ENCODE measurements around the gene ELP6.
"Not testable (repeated sequence)": the region's sequence is repeated elsewhere in the genome, so short reads cannot be mapped to it uniquely, and the experiment has no call there.

Gene ELP6

GRCh38 chr3:47464588-47464987, 48.9 kb downstream of the ELP6 start:
- Histone ChIP-seq H3K9me3 (ENCODE audit: control insufficient read depth in 2 of 2, low read length in 2 of 2) (no peaks in the 10 kb centered on the region), H3K27ac (ENCODE audit: low read length) (no peak overlapping the region), H3K36me3 (ENCODE audit: control insufficient read depth in 2 of 2, insufficient read depth in 2 of 2, low read length in 2 of 2) (no peaks in the 10 kb centered on the region), H3K27me3 (ENCODE audit: control insufficient read depth in 1 of 2, insufficient read depth in 2 of 2, low read length in 2 of 2) (no peaks in the 10 kb centered on the region), H3K4me3 (ENCODE audit: low read length in 2 of 2) (no peak overlapping the region), H3K9ac (ENCODE audit: low read length in 2 of 2) (no peak overlapping the region), H3K4me1 (ENCODE audit: control insufficient read depth, insufficient read depth, low read length) (no peaks in the 10 kb centered on the region)

GRCh38 chr3:47459534-47460085, 53.9 kb downstream of the ELP6 start:
- H3K9me3 ChIP-seq (ENCODE audit: control insufficient read depth in 2 of 2, low read length in 2 of 2); H3K4me1 ChIP-seq (ENCODE audit: control insufficient read depth, insufficient read depth, low read length); H3K36me3 ChIP-seq (ENCODE audit: control insufficient read depth in 2 of 2, insufficient read depth in 2 of 2, low read length in 2 of 2); H3K27me3 ChIP-seq (ENCODE audit: control insufficient read depth in 1 of 2, insufficient read depth in 2 of 2, low read length in 2 of 2); H3K4me3 ChIP-seq (ENCODE audit: low read length in 2 of 2); H3K27ac ChIP-seq (ENCODE audit: low read length); H3K9ac ChIP-seq (ENCODE audit: low read length in 2 of 2): not testable (repeated sequence)

GRCh38 chr3:47456984-47457383, 56.5 kb downstream of the ELP6 start:
- Histone ChIP-seq H3K9me3 (ENCODE audit: control insufficient read depth in 2 of 2, low read length in 2 of 2) (no peaks in the 10 kb centered on the region), H3K27ac (ENCODE audit: low read length) (no peak overlapping the region)

GRCh38 chr3:47455806-47456452, 57.6 kb downstream of the ELP6 start:
- no peak overlapping the region for H3K4me3 ChIP-seq (ENCODE audit: low read length in 2 of 2)
- H3K9me3 ChIP-seq (ENCODE audit: control insufficient read depth in 2 of 2, low read length in 2 of 2) = no peaks in the 10 kb centered on the region
- H3K4me1 ChIP-seq (ENCODE audit: control insufficient read depth, insufficient read depth, low read length) = no peaks in the 10 kb centered on the region
- no peaks in the 10 kb centered on the region for H3K36me3 ChIP-seq (ENCODE audit: control insufficient read depth in 2 of 2, insufficient read depth in 2 of 2, low read length in 2 of 2)
- no peak overlapping the region for H3K27ac ChIP-seq (ENCODE audit: low read length)
- no peaks in the 10 kb centered on the region for H3K27me3 ChIP-seq (ENCODE audit: control insufficient read depth in 1 of 2, insufficient read depth in 2 of 2, low read length in 2 of 2)
- H3K9ac ChIP-seq (ENCODE audit: low read length in 2 of 2) = no peak overlapping the region

More at GRCh38 chr3:47456984-47457383, 56.5 kb downstream of the ELP6 start:
- H3K4me3 ChIP-seq (ENCODE audit: low read length in 2 of 2) = no peak overlapping the region
- H3K36me3 ChIP-seq (ENCODE audit: control insufficient read depth in 2 of 2, insufficient read depth in 2 of 2, low read length in 2 of 2) = no peaks in the 10 kb centered on the region
- no peaks in the 10 kb centered on the region for H3K4me1 ChIP-seq (ENCODE audit: control insufficient read depth, insufficient read depth, low read length)
- H3K9ac ChIP-seq (ENCODE audit: low read length in 2 of 2) = no peak overlapping the region
- H3K27me3 ChIP-seq (ENCODE audit: control insufficient read depth in 1 of 2, insufficient read depth in 2 of 2, low read length in 2 of 2) = no peaks in the 10 kb centered on the region

GRCh38 chr3:47452453-47453215, 60.9 kb downstream of the ELP6 start:
- no peak overlapping the region for H3K4me3 ChIP-seq (ENCODE audit: low read length in 2 of 2)
- no peak overlapping the region for H3K9ac ChIP-seq (ENCODE audit: low read length in 2 of 2)
- no peaks in the 10 kb centered on the region for H3K4me1 ChIP-seq (ENCODE audit: control insufficient read depth, insufficient read depth, low read length)
- no peaks in the 10 kb centered on the region for H3K27me3 ChIP-seq (ENCODE audit: control insufficient read depth in 1 of 2, insufficient read depth in 2 of 2, low read length in 2 of 2)
- no peak overlapping the region for H3K27ac ChIP-seq (ENCODE audit: low read length)
- no peaks in the 10 kb centered on the region for H3K36me3 ChIP-seq (ENCODE audit: control insufficient read depth in 2 of 2, insufficient read depth in 2 of 2, low read length in 2 of 2)
- peaks cover 0 to 2% of the 10 kb centered on the region in 2 donors for H3K9me3 ChIP-seq (ENCODE audit: control insufficient read depth in 2 of 2, low read length in 2 of 2)
